ENCODE data around the gene SLC22A14. TPM values are rescaled to one million over a fixed set of nuclear protein-coding genes. Genes with fewer than 3 reads are reported as not detected.

Gene SLC22A14, protein sequence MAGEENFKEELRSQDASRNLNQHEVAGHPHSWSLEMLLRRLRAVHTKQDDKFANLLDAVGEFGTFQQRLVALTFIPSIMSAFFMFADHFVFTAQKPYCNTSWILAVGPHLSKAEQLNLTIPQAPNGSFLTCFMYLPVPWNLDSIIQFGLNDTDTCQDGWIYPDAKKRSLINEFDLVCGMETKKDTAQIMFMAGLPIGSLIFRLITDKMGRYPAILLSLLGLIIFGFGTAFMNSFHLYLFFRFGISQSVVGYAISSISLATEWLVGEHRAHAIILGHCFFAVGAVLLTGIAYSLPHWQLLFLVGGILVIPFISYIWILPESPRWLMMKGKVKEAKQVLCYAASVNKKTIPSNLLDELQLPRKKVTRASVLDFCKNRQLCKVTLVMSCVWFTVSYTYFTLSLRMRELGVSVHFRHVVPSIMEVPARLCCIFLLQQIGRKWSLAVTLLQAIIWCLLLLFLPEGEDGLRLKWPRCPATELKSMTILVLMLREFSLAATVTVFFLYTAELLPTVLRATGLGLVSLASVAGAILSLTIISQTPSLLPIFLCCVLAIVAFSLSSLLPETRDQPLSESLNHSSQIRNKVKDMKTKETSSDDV
- total RNA-seq (2021; ENCODE audit: unreplicated experiment), result 0.13 TPM
- polyA plus RNA-seq (2012; ENCODE audit: insufficient read length), result not detected
- percentile 43 among the genes with signal in this experiment for Bru-seq, nascent RNA
- percentile 46 among the genes with signal in this experiment for BruChase-seq, experiment 1, labeled RNA remaining after a 2-hour chase
- BruChase-seq, experiment 2, labeled RNA remaining after a 6-hour chase, result percentile 43 among the genes with signal in this experiment
- long read RNA-seq, partial matches to known transcripts, result 0 of 1 reads
- long read RNA-seq, other reads (novel, unspliced or antisense), result 1 of 1 reads

DNA sequence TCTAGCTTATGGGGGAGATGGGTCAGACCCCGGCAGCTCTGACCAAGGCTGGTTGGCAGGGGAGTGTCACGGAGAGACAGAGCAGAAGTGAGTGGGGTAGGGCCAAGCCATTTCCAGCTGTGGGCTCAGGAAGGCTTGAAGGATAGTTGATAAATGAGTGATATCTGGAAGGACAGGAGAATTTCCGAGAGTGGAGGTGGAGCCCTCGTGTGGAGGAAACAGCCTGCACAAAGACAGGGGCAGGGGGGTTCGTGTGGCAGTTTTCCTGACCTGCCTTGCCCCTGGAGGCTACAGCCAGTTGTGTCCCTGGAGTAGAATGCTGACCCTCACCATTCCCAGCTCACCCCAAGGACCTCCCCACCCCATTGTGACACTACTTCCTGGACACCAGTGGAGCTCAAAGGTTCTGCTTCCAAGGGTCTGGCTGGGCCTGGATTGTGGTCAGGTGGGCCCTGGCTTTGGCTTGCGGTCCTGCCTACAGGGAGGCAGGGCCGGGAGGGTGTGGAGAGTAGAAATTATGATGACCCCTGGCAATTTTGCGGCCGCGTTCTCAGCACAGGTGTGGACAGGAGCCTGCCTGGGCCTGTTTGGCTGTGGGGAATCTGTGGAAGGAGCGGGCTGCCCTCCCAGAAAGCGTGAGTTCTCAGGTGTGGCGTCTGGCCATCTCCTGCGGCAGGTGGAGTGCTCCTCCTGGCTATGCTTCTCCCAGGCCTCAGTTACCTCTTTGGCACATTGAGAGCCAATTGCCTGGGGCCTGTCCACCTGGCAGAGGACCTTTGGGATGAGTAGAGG lies at the start of gene SLC22A14:
TSS of gene SLC22A14 (plus strand) at position 400 of the 792 bp plus-strand sequence. CDS start 23,733 bp downstream, outside the sequence.
- TF ChIP-seq SIN3A (IDR thresholded peaks at IDR 0.05; ENCODE audit: borderline replicate concordance, insufficient read depth, low read depth, low read length), result no peak
- TF ChIP-seq, protein P1, sequence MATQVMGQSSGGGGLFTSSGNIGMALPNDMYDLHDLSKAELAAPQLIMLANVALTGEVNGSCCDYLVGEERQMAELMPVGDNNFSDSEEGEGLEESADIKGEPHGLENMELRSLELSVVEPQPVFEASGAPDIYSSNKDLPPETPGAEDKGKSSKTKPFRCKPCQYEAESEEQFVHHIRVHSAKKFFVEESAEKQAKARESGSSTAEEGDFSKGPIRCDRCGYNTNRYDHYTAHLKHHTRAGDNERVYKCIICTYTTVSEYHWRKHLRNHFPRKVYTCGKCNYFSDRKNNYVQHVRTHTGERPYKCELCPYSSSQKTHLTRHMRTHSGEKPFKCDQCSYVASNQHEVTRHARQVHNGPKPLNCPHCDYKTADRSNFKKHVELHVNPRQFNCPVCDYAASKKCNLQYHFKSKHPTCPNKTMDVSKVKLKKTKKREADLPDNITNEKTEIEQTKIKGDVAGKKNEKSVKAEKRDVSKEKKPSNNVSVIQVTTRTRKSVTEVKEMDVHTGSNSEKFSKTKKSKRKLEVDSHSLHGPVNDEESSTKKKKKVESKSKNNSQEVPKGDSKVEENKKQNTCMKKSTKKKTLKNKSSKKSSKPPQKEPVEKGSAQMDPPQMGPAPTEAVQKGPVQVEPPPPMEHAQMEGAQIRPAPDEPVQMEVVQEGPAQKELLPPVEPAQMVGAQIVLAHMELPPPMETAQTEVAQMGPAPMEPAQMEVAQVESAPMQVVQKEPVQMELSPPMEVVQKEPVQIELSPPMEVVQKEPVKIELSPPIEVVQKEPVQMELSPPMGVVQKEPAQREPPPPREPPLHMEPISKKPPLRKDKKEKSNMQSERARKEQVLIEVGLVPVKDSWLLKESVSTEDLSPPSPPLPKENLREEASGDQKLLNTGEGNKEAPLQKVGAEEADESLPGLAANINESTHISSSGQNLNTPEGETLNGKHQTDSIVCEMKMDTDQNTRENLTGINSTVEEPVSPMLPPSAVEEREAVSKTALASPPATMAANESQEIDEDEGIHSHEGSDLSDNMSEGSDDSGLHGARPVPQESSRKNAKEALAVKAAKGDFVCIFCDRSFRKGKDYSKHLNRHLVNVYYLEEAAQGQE (IDR thresholded peaks at IDR 0.05; ENCODE audit: insufficient read depth in 1 of 2, low read depth in 2 of 2, low read length in 1 of 2), result no peak
- TF ChIP-seq TCF7L2 (IDR thresholded peaks at IDR 0.05; ENCODE audit: low read depth, low read length), result no peak
- TF ChIP-seq, protein P2, sequence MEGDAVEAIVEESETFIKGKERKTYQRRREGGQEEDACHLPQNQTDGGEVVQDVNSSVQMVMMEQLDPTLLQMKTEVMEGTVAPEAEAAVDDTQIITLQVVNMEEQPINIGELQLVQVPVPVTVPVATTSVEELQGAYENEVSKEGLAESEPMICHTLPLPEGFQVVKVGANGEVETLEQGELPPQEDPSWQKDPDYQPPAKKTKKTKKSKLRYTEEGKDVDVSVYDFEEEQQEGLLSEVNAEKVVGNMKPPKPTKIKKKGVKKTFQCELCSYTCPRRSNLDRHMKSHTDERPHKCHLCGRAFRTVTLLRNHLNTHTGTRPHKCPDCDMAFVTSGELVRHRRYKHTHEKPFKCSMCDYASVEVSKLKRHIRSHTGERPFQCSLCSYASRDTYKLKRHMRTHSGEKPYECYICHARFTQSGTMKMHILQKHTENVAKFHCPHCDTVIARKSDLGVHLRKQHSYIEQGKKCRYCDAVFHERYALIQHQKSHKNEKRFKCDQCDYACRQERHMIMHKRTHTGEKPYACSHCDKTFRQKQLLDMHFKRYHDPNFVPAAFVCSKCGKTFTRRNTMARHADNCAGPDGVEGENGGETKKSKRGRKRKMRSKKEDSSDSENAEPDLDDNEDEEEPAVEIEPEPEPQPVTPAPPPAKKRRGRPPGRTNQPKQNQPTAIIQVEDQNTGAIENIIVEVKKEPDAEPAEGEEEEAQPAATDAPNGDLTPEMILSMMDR (IDR thresholded peaks at IDR 0.05), result no peak
- TF ChIP-seq POLR2AphosphoS5 (IDR thresholded peaks at IDR 0.05; ENCODE audit: low read depth, low read length), result no peak
- BruUV-seq (replicated peaks), result no TSS peak
- intact Hi-C loops (cut with micrococcal nuclease; ENCODE audit: unreplicated experiment), result no loop called here
- H3K4me3 ChIP-seq (ENCODE audit: low read depth in 2 of 2, low read length in 2 of 2), result no peak within 1 kb of the TSS
- ATAC-seq, result no peak
- H3K9me3 ChIP-seq (ENCODE audit: control insufficient read depth, insufficient read depth, low read depth, low read length), result no peaks in the 10 kb centered on the region
- H3K27ac ChIP-seq (ENCODE audit: low read length), result no peak within 1 kb of the TSS
- no peaks in the 10 kb centered on the region for H3K4me1 ChIP-seq (ENCODE audit: control insufficient read depth, insufficient read depth, low read length)
- ChIA-PET POLR2A (interaction anchor here (0.7 kb wide), 1 partner anchor 134 kb away, joined by 3 read pairs; no protein-coding TSS in a partner anchor), CTCF (no interaction called here)
- no peak for DNase-seq (ENCODE audit: low read depth, low spot score)
- in situ Hi-C loops (cut with HindIII; ENCODE audit: low pct_unique_long_range_greater_than_20kb, low sequenced_read_pairs), result no loop called here
- H3K36me3 ChIP-seq (ENCODE audit: control insufficient read depth, insufficient read depth, low read length), result no peaks in the 10 kb centered on the region
- H3K27me3 ChIP-seq (ENCODE audit: control insufficient read depth, insufficient read depth, low read length), result no peaks in the 10 kb centered on the region

DNA sequence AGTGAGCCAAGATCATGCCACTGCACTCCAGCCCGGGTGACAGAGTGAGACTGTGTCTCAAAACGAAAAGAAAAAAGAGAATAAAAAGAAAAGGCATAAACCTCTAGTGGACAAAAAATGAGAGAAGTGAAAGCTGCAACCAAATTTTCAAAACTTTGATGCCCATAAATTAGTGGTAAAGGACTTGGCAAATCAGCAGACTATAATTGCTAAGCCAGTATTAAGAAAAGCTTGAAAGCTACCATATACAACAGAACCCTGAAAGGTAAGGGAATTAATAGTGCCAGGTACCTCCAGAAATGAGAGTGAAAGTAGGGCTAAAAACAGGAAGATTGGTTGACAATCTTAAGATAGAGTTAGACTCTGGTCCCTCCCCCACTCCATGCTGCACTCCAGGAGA lies 49.4 kb upstream of the SLC22A14 start:
- H3K4me3 ChIP-seq (ENCODE audit: low read depth in 2 of 2, low read length in 2 of 2), result no peak overlapping the region
- no peaks in the 10 kb centered on the region for H3K4me1 ChIP-seq (ENCODE audit: control insufficient read depth, insufficient read depth, low read length)
- H3K27ac ChIP-seq (ENCODE audit: low read length), result no peak overlapping the region
- ATAC-seq, result no peak
- ChIA-PET POLR2A (no interaction called here), CTCF (no interaction called here)
- TF ChIP-seq, protein P2 (IDR thresholded peaks at IDR 0.05), result no peak
- TF ChIP-seq POLR2AphosphoS5 (IDR thresholded peaks at IDR 0.05; ENCODE audit: low read depth, low read length) (no peak), TCF7L2 (IDR thresholded peaks at IDR 0.05; ENCODE audit: low read depth, low read length) (no peak), SIN3A (IDR thresholded peaks at IDR 0.05; ENCODE audit: borderline replicate concordance, insufficient read depth, low read depth, low read length) (no peak)
- TF ChIP-seq, protein P1 (IDR thresholded peaks at IDR 0.05; ENCODE audit: insufficient read depth in 1 of 2, low read depth in 2 of 2, low read length in 1 of 2), result no peak
- intact Hi-C loops (cut with micrococcal nuclease; ENCODE audit: unreplicated experiment) (no loop called here), in situ Hi-C loops (cut with HindIII; ENCODE audit: low pct_unique_long_range_greater_than_20kb, low sequenced_read_pairs) (no loop called here)
- H3K36me3 ChIP-seq (ENCODE audit: control insufficient read depth, insufficient read depth, low read length), result peaks cover 11% of the 10 kb centered on the region
- H3K27me3 ChIP-seq (ENCODE audit: control insufficient read depth, insufficient read depth, low read length), result no peaks in the 10 kb centered on the region
- H3K9me3 ChIP-seq (ENCODE audit: control insufficient read depth, insufficient read depth, low read depth, low read length), result no peaks in the 10 kb centered on the region
- no peak for DNase-seq (ENCODE audit: low read depth, low spot score)
- no TSS peak for BruUV-seq (replicated peaks)

Measured in Panc1 (cell line).